Neural cell (in vitro differentiated cells): ENCODE results near the gene RNASE4. TPM values are rescaled to one million over a fixed set of nuclear protein-coding genes. Genes with fewer than 3 reads are reported as not detected.

Source experiments
- H2AFZ ChIP-seq: fragments of 200-600, 300-800 bp; sonication (generic), shearing (Covaris generic); 2 replicates; pipeline ENCODE4 v1.6.0; 2014; ENCODE audit warnings: low read depth, mild to moderate bottlenecking, antibody characterized with exemption, low read length, moderate library complexity
- H3F3A ChIP-seq: fragments of 200-600 bp; shearing (Covaris generic); 2 replicates; pipeline ENCODE4 v1.6.1; 2016; ENCODE audit warnings: mild to moderate bottlenecking, moderate library complexity, mixed read lengths, antibody characterized with exemption, low read length; ENCODE audit not compliant: insufficient read depth, poor library complexity, severe bottlenecking
- H3K27ac ChIP-seq: fragments of 200-600, 300-800 bp; sonication (generic), shearing (Covaris generic); 2 replicates; pipeline ENCODE4 v1.5.1; 2014; ENCODE audit warnings: mild to moderate bottlenecking, low read length, moderate library complexity
- H3K27me3 ChIP-seq: fragments of 300-800, 200-600 bp; sonication (generic), shearing (Covaris generic); 2 replicates; pipeline ENCODE4 v1.6.0; 2014; ENCODE audit warnings: mild to moderate bottlenecking, low read depth, low read length, moderate library complexity; ENCODE audit not compliant: insufficient read depth
- H3K36me3 ChIP-seq: fragments of 300-800, 200-600 bp; sonication (generic), shearing (Covaris generic); 2 replicates; pipeline ENCODE4 v1.5.1; 2014; ENCODE audit warnings: mild to moderate bottlenecking, antibody characterized with exemption, low read length, moderate library complexity; ENCODE audit not compliant: insufficient read depth
- H3K4me2 ChIP-seq: fragments of 300-800, 200-600 bp; sonication (generic), shearing (Covaris generic); 2 replicates; pipeline ENCODE4 v1.6.0; 2014; ENCODE audit warnings: mild to moderate bottlenecking, low read length
- H3K4me3 ChIP-seq: fragments of 300-800, 200-600 bp; sonication (generic), shearing (Covaris generic); 2 replicates; pipeline ENCODE4 v1.5.1; 2014; ENCODE audit warnings: mild to moderate bottlenecking, low read length, moderate library complexity
- H3K79me2 ChIP-seq: fragments of 200-600 bp; shearing (Covaris generic); replicated peaks from 2 replicates; pipeline ENCODE4 v1.6.0; 2014; ENCODE audit warnings: mild to moderate bottlenecking, low read length, moderate library complexity; ENCODE audit not compliant: insufficient read depth
- H3K9ac ChIP-seq: fragments of 300-800, 200-600 bp; sonication (generic), shearing (Covaris generic); 2 replicates; pipeline ENCODE4 v1.6.1; 2016; ENCODE audit warnings: mild to moderate bottlenecking, low read length, mixed read lengths
- H3K9me2 ChIP-seq: fragments of 200-600 bp; shearing (Covaris generic); 2 replicates; pipeline ENCODE4 v1.6.1; 2016; ENCODE audit warnings: mild to moderate bottlenecking, low read length, mixed read lengths; ENCODE audit not compliant: insufficient read depth
- H3K9me3 ChIP-seq: fragments of 200-600, 300-800 bp; sonication (generic), shearing (Covaris generic); 2 replicates; pipeline ENCODE4 v1.6.1; 2016; ENCODE audit warnings: mild to moderate bottlenecking, mixed run types, low read length, moderate library complexity, mixed read lengths
- H4K20me1 ChIP-seq: fragments of 200-600 bp; shearing (Covaris generic); 2 replicates; pipeline ENCODE4 v1.6.1; 2016; ENCODE audit warnings: mild to moderate bottlenecking, mixed run types; ENCODE audit not compliant: insufficient read depth
- CTCF ChIP-seq: fragments of 450-650 bp; IDR thresholded peaks from 2 replicates; pipeline ENCODE4 v1.5.1; 2014; ENCODE audit warnings: antibody characterized with exemption, mild to moderate bottlenecking, moderate library complexity; ENCODE audit not compliant: poor library complexity, severe bottlenecking
- EP300 ChIP-seq: fragments of 450-650 bp; conservative IDR thresholded peaks from 2 replicates; pipeline ENCODE4 v1.6.1; 2014; ENCODE audit warnings: antibody characterized with exemption, mild to moderate bottlenecking, moderate library complexity; ENCODE audit not compliant: poor library complexity, severe bottlenecking
- EZH2 ChIP-seq: fragments of 200-600, 300-800 bp; shearing (Covaris generic), sonication (generic); IDR thresholded peaks from 2 replicates; pipeline ENCODE4 v1.6.1; 2014; ENCODE audit warnings: antibody characterized with exemption, low read length, borderline replicate concordance, mild to moderate bottlenecking; ENCODE audit not compliant: insufficient read depth, poor library complexity, severe bottlenecking
- MXI1 ChIP-seq: fragments of 450-650 bp; conservative IDR thresholded peaks from 2 replicates; pipeline ENCODE4 v1.6.1; 2014; ENCODE audit warnings: antibody characterized with exemption, mild to moderate bottlenecking; ENCODE audit not compliant: poor library complexity, severe bottlenecking
- POLR2AphosphoS5 ChIP-seq: IDR thresholded peaks from 2 replicates; pipeline ENCODE4 v1.6.1; 2012
- RAD21 ChIP-seq: fragments of 450-650 bp; conservative IDR thresholded peaks from 2 replicates; pipeline ENCODE4 v1.6.1; 2014; ENCODE audit warnings: antibody characterized with exemption, mild to moderate bottlenecking, moderate library complexity
- REST ChIP-seq: IDR thresholded peaks from 2 replicates; pipeline ENCODE4 v1.6.1; 2012; ENCODE audit warnings: borderline replicate concordance
- SMC3 ChIP-seq: fragments of 450-650 bp; conservative IDR thresholded peaks from 2 replicates; pipeline ENCODE4 v1.6.1; 2014; ENCODE audit warnings: antibody characterized with exemption, mild to moderate bottlenecking, moderate library complexity; ENCODE audit not compliant: poor library complexity
- TAF1 ChIP-seq: IDR thresholded peaks from 2 replicates; pipeline ENCODE4 v1.6.1; 2012; ENCODE audit warnings: low read depth
- polyA plus RNA-seq: library from polyadenylated mRNA; depleted of rRNA; stranded (reverse); fragments of >200 nt; gene quantifications from 2 replicates; pipeline ENCODE4 v1.2.3, GENCODE V29; 2014

Gene RNASE4
- polyA plus RNA-seq, 1 donor from 2014 or later, result 1.1 TPM

GRCh38 chr14:20657216-20658211 is 26.8 kb upstream of the RNASE4 start:
- H3K9ac ChIP-seq, result no peak overlapping the region
- no peak overlapping the region for H3K27ac ChIP-seq
- H3F3A ChIP-seq, result no peaks in the 10 kb centered on the region
- H3K9me3 ChIP-seq, result no peaks in the 10 kb centered on the region
- no peaks in the 10 kb centered on the region for H4K20me1 ChIP-seq
- H3K4me3 ChIP-seq, result peak overlapping the region; percentile 21
- H2AFZ ChIP-seq, result no peak overlapping the region
- TF ChIP-seq EP300 (no peak), POLR2AphosphoS5 (no peak), SMC3 (no peak), CTCF (peak; percentile 22), EZH2 (no peak)
- no peaks in the 10 kb centered on the region for H3K36me3 ChIP-seq
- H3K4me2 ChIP-seq, result no peak overlapping the region
- no peaks in the 10 kb centered on the region for H3K9me2 ChIP-seq
- H3K27me3 ChIP-seq, result peaks cover 63% of the 10 kb centered on the region
- no peaks in the 10 kb centered on the region for H3K79me2 ChIP-seq

- Histone ChIP-seq H3K79me2 (no peaks in the 10 kb centered on the region), H3K9me2 (no peaks in the 10 kb centered on the region), H3K27me3 (peaks cover 63% of the 10 kb centered on the region), H3K27ac (no peak overlapping the region), H3K36me3 (no peaks in the 10 kb centered on the region), H4K20me1 (no peaks in the 10 kb centered on the region), H3K4me3 (no peak overlapping the region), H3K4me2 (no peak overlapping the region), H3K9ac (no peak overlapping the region), H3K9me3 (no peaks in the 10 kb centered on the region), H3F3A (no peaks in the 10 kb centered on the region), H2AFZ (no peak overlapping the region)
- TF ChIP-seq EZH2, result no peak
- no peak for TF ChIP-seq POLR2AphosphoS5
- no peak for TF ChIP-seq EP300
- no peak for TF ChIP-seq CTCF
- no peak for TF ChIP-seq REST
- TF ChIP-seq MXI1, result no peak
- TF ChIP-seq TAF1, result no peak
- TF ChIP-seq SMC3, result no peak
- TF ChIP-seq RAD21, result no peak
These were observed 26.1 kb upstream of the RNASE4 start for GRCh38 chr14:20658246-20658645.
